ENCODE results near the gene HIPK1.

Gene HIPK1

DNA sequence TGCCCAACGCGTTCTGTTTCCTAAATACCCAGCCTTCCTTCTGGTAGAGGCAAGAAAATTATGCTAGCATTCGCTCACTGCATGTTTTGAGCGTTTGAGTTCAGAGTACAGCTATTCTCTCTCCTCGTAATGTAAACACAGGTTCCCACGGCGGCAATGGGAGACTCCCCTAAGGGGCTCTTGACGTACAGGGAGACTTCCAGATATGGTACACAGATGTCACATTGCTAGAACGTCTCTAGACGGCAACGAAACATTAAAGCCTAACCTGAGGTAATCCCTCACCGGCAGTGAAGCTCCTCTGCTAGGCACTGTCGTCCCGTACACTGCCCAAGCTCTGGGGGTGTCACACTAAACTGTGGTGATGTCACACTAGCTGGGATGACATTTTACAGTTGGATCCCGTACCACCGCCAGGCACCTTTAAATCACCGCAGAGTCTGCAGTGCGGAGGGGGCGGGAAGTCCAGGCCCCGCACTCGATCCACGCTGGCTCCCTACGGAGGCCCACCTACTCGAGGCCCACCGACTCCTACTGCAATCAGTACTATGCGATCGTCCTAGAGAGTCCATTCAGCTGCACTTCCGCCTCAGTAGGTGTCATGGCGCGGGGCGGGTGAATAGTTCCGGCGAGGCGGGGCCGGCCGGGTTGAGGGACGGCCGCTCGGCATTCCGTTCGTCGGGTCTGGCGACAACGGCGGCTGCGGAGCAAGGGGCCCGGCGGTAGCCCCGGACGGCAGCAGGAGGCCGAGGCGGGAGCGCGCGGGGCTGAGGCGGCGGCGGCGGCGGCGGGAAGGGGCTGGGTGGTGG lies at the start of gene HIPK1:
HIPK1 (plus strand) TSS at position 384 of the 809 bp plus-strand sequence.
- peak; percentile 92 for DNase-seq

DNA sequence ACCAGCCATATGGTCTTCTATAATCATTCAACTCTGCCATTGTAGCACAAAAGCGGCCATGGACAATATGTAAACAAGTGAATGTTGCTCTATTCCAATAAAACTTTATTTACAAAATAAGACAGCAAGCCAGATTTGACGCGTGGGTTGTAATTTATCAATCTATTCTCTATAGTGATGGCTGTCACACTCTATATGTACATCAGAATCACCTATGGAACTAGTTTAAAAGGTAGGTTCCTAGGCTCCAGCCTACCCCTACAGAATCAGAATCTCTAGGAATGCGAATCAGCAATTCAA lies 49.4 kb upstream of the HIPK1 start:
- DNase-seq, result no peak

GRCh38 chr1:113881661-113882060 lies 47.5 kb upstream of the HIPK1 start:
- DNase-seq, result no peak

- no peak for DNase-seq
These were observed 42.4 kb upstream of the HIPK1 start for GRCh38 chr1:113886417-113887401.

- DNase-seq, result no peak
These were observed 41.5 kb upstream of the HIPK1 start, which contains the start of gene BCL2L15 for GRCh38 chr1:113887402-113888175. BCL2L15 (minus strand) TSS chr1:113887581; CDS start chr1:113887375, 206 bp downstream.

- no peak for DNase-seq
These were observed 38.3 kb upstream of the HIPK1 start for GRCh38 chr1:113890816-113891215.

DNA sequence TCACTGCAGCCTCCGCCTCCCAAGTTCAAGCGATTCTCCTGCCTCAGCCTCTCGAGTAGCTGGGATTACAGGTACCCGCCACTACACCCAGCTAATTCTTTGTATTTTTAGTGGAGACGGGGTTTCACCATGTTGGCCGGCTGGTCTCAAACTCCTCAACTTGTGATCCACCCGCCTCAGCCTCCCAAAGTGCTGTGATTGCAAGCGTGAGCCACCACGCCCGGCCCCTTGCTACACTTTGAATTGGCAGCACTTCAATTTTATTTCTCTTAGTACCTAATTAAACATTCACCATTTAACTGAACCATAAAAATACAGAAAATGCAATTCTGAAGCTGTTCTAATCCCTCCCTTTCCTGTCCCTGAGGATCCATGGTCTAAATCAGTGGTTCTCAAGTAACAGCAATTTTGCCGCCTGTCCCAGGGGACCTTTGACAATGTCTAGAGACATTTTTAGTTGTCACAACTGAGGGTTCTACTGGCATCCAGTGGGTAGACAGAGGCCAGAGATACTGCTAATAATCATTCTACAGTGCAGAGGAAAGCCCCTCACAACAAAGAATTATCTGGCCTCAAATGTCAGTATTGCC lies 37.4 kb upstream of the HIPK1 start:
- no peak for DNase-seq

DNA sequence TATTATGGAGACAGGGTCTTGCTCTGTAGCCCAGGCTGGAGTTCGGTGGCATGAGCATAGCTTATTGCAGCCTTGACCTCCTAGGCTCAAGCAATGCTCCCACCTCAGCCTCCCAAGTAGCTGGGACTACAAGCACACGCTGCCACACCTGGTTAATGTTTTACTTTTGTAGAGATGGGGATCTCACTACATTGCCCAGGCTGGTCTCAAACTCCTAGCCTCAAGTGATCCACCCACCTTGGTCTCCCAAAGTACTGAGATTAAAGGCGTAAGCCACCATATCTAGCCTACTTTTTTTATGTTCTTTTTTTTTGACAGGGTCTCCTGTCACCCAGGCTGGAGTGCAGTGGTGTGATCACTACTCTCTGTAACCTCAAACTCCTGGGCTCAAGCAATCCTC lies 35.9 kb upstream of the HIPK1 start:
- no peak for DNase-seq

DNA sequence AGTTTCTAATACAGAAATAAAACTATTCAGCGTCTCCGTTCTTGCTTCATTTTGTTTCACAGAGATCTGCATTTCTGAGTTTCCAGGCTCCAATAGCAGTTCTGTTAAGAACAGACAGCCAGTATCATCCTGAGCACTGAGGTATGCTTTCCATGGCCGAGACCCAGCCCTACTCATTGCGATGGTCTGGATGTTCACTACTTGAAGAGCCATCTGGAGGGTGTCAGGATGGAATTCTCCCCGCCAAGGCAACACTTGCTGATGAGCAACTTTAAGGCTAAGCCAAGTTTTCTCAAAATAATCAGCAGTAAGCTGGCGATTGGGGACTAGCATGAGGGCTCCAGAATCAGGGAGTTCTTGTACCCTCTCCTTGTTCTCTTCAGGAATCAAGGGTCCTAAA lies 34.0 kb upstream of the HIPK1 start:
- DNase-seq, result no peak

- no peak for DNase-seq
These were observed 33.2 kb upstream of the HIPK1 start for GRCh38 chr1:113895961-113896360.

- no peak for DNase-seq
These were observed 30.8 kb upstream of the HIPK1 start for GRCh38 chr1:113898241-113898814.

DNA sequence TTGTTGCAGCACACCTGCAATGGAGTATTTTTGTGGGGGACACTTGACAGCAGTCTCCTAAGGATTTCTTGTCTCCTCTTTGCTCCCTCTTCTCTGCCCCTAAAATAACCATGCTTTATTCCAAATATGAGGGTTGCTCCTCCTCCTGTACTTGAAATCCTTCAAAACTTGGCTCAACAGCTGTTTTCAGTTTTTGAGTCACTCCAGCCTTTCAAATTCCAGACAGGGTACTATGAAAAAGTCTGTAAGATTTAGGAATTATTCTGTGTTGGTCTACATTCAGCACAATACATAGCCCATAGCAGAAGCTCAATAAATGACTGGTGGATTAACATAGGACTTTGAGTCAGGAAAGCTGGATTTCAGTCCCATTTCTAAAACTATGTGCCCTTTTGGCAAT lies 30.0 kb upstream of the HIPK1 start:
- no peak for DNase-seq

DNA sequence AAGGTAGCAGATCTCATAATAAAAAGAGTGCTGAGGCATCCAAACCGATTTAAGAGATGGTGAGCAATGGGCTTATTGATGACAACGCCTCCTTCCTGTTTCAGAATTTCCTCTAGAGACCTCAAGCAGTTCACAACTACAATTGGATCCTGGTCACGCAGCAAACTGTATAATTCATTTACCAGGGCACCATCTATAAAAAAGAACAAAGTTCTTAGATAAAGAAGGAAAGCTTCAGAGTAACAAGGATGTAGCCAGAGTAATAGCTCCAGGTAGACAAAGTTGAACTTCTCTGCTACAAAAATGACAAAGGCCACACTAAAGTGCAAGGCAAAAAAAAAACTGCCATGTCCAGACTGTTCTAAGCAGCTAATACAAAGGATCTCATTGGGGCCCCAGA lies 27.9 kb upstream of the HIPK1 start:
- DNase-seq, result no peak

- peak; percentile 32 for DNase-seq
These were observed 25.4 kb upstream of the HIPK1 start for GRCh38 chr1:113903501-113904292.

GRCh38 chr1:113904293-113904673 lies 24.8 kb upstream of the HIPK1 start:
- DNase-seq, result no peak

DNA sequence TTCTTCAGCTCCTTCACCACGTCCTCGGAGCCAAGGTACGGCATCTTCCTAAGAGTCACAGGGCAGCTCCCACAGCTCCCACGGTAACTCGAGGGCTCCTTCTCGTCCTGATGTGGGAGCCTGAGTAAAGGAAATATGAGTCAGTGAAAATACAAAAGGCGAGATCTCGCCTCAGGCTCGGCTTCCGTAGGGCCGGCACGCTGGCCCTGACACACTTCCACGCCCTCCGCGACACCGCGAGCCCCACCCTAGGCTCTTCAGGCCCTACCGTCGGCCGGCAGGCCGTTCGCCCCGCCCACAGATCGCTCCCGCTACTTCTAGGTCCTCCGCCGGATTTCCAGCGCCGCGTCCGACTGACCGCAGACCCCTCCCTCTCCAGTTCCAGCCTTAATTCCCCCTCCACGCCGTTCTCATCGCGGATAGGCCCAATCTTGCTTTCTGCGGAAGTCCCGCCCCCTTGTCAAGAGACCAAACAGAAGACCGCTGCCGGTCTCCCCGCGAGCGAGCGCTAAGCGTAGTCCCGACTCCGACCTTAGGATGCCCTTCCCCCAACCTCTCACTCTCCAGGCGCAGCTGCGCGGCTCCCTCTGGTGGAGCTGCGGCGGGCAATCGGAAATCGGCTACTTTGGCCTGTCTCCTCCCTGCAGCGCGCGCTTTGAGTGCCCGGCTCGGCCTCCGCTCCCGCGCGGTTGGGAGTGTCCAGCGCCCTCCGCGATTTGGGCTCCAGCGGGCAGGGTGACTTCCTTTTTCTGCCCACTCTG lies 24.3 kb upstream of the HIPK1 start, which contains the start of the genes AP4B1 and DCLRE1B:
AP4B1 (minus strand) TSS at position 126 of the 761 bp plus-strand sequence; CDS start at position 44, 82 bp downstream.
DCLRE1B (plus strand) TSS at position 653 of the 761 bp plus-strand sequence. CDS start 261 bp downstream, outside the sequence.
- DNase-seq, result peak; percentile 95

- DNase-seq, result no peak
These were observed 23.7 kb upstream of the HIPK1 start for GRCh38 chr1:113905435-113905861.

DNA sequence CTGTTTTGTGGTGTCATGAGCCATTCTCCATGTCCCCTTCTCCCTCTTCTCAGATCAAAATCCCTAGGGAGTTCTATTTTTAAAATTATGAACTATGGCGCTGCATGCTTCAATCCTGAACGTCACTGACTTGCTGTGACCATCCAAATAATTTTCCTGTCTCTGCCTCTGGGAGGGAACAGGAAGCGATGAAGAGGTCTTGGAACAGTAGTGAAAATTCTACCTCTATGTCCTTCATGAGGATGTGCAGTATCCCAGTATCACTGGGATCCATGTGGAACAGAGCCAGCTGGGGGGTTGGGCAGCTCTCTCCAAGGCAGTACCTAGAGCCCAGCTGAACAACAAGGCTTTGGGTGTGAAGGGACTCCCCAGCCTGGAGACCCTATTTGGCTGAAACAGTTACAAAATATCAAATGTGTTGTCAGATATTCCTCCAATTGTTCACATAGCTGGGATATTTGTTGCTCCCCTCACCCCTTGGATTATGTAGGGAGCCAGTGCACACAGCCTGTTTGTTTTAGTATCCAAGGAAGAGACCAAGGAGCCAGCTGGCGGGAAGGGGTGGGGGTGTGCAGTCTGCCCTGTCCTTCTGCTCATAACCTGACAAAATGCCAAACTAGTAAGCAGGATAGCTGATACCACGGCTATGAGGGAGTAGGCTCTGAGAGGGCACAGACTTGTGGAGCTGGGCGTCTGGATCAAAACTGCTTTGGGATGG lies 16.4 kb upstream of the HIPK1 start:
- DNase-seq, result no peak

- no peak for DNase-seq
These were observed 15.8 kb upstream of the HIPK1 start for GRCh38 chr1:113913312-113913668.

All from activated CD4-positive, CD25-positive, alpha-beta regulatory T cell treated with anti-CD3 and anti-CD28 coated beads, Interleukin-2, amount 50 U/mL, for 72 hours (primary cell).